ENCODE data around the gene ARHGEF39. TPM values are rescaled to one million over a fixed set of nuclear protein-coding genes. Genes with fewer than 3 reads are reported as not detected.

The ARHGEF39 gene
- total RNA-seq, 1 donor from 2014 or later = 0.89 TPM

DNA sequence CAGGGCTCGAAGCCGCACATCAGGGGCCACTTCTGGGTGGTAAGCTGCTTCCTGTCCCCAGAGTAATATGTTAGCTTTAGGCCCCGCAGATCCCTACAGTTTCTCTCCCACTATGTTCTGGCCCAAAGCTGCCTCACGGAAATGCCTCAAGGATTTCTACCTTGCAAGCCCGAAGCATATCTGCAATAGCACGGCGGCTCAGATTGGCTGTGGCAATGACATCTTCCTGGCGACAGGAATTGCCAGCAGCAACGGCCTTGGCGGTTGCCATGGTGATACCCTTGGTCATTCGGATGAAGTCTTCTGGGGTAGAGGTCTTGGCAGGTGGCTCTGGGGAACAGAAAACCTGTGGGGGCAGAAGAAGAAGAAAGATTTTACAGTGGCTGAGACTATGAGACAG is 35.0 kb upstream of the ARHGEF39 start:
- Mint-ChIP-seq H3K27me3 (no peaks in the 10 kb centered on the region), H3K36me3 (ENCODE audit: low read depth) (no peaks in the 10 kb centered on the region), H3K27ac (no peak overlapping the region), H3K9me3 (no peaks in the 10 kb centered on the region), H3K4me1 (peaks cover 9% of the 10 kb centered on the region), H3K4me3 (no peak overlapping the region)
- DNase-seq (no peak), ATAC-seq (ENCODE audit: low read depth) (no peak)
- POLR2A ChIA-PET = interaction anchor here (0.6 kb wide), 1 partner anchor 148 kb away, joined by 4 read pairs; no protein-coding TSS in a partner anchor
- intact Hi-C loops (cut with micrococcal nuclease) = no loop called here
- TF ChIP-seq, protein P1, sequence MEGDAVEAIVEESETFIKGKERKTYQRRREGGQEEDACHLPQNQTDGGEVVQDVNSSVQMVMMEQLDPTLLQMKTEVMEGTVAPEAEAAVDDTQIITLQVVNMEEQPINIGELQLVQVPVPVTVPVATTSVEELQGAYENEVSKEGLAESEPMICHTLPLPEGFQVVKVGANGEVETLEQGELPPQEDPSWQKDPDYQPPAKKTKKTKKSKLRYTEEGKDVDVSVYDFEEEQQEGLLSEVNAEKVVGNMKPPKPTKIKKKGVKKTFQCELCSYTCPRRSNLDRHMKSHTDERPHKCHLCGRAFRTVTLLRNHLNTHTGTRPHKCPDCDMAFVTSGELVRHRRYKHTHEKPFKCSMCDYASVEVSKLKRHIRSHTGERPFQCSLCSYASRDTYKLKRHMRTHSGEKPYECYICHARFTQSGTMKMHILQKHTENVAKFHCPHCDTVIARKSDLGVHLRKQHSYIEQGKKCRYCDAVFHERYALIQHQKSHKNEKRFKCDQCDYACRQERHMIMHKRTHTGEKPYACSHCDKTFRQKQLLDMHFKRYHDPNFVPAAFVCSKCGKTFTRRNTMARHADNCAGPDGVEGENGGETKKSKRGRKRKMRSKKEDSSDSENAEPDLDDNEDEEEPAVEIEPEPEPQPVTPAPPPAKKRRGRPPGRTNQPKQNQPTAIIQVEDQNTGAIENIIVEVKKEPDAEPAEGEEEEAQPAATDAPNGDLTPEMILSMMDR (IDR thresholded peaks at IDR 0.05) = no peak
- CTCF ChIA-PET = no interaction called here

- ChIA-PET CTCF (interaction anchor here (1.5 to 4.6 kb wide), 4 partner anchors 41 to 94 kb away, joined by 3 to 41 read pairs (median 36); partner anchors contain the start of genes CCDC107, RMRP and TESK1), POLR2A (no interaction called here)
- no peak overlapping the region for H3K27ac Mint-ChIP-seq
- ATAC-seq (ENCODE audit: low read depth) = no peak
- peaks cover 9% of the 10 kb centered on the region for H3K4me1 Mint-ChIP-seq
- intact Hi-C loops (cut with micrococcal nuclease) = no loop called here
- no peaks in the 10 kb centered on the region for H3K27me3 Mint-ChIP-seq
- H3K9me3 Mint-ChIP-seq = no peaks in the 10 kb centered on the region
- H3K4me3 Mint-ChIP-seq = no peak overlapping the region
- H3K36me3 Mint-ChIP-seq (ENCODE audit: low read depth) = no peaks in the 10 kb centered on the region
- TF ChIP-seq, protein P1 (IDR thresholded peaks at IDR 0.05) = no peak
- DNase-seq = no peak
These were observed 33.2 kb upstream of the ARHGEF39 start for GRCh38 chr9:35698231-35698630.

DNA sequence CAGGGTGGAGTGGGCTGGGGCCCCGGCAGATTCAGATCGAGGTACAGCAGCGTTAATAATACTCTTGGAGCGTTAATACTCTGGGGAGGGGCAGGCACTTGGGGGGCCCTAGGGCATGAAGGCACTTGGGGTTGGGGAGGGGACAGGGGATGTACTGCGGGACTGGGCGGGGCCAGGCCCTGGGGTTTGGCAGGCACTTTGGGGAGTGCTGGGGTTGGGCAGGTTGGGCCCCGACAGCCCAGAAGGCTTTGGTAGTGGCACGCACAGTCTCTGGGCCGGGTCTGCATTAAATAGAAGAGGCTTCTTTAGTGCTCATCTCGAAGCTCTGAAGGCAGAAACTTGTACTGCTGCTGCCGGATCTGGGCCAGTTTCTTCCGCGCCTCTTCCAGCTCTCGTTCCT is 32.5 kb upstream of the ARHGEF39 start:
- ChIA-PET POLR2A (interaction anchor here (1.2 to 2.8 kb wide), 3 partner anchors 39 to 52 kb away, joined by 3 to 24 read pairs (median 7); partner anchors contain the start of genes CCDC107 and RMRP), CTCF (interaction anchor here (0.9 to 4.6 kb wide), 19 partner anchors 10 to 185 kb away, joined by 3 to 52 read pairs (median 9); partner anchors contain the start of genes ARHGEF39, CCDC107, CREB3 and RGP1)
- no peaks in the 10 kb centered on the region for H3K36me3 Mint-ChIP-seq (ENCODE audit: low read depth)
- no peak overlapping the region for H3K27ac Mint-ChIP-seq
- H3K27me3 Mint-ChIP-seq = no peaks in the 10 kb centered on the region
- H3K4me3 Mint-ChIP-seq = no peak overlapping the region
- DNase-seq (no peak), ATAC-seq (ENCODE audit: low read depth) (no peak)
- TF ChIP-seq, protein P1 (IDR thresholded peaks at IDR 0.05) = no peak
- intact Hi-C loops (cut with micrococcal nuclease) = loop anchor here (2.0 kb wide), 1 partner anchor 35 kb away; the partner anchor contains the start of genes CREB3 and TLN1
- peaks cover 9% of the 10 kb centered on the region for H3K4me1 Mint-ChIP-seq
- H3K9me3 Mint-ChIP-seq = no peaks in the 10 kb centered on the region

DNA sequence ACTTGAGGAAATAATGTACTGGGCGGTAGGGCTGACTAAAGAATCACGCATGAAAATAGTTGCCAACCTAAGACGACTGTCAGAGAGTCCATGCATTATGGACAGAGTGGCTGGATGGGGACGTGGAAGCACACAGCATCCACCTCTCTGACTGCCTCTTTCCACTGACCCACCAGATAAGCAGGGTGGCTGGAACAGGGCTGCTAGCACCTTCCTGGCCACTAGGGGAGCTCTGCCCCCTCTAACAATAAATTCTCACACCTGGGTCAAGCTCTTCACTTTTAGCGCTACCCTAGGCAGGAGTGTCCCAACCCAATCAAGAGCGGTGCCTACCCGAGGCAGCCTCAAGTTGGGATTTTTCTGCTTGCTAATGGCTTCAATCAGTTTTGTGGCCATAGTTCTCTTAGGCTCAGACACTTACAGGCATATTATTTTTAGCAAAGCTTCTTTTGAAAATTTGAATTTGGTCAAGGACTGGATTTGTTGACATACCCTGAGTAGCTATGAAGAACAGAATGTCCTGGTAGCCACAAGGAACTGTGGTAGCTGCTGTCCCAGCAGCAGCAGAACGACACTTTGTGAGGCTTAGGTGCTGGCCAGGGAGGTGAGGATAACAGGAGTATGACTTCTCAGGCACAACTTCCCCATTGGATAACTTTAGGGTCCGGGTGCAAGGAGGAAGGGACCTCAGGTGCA is 31.7 kb upstream of the ARHGEF39 start:
- POLR2A ChIA-PET = interaction anchor here (0.6 to 2.8 kb wide), 18 partner anchors 9 to 581 kb away, joined by 3 to 24 read pairs (median 4); partner anchors contain the start of genes ARHGEF39, ATOSB, CCDC107 and CREB3
- Mint-ChIP-seq H3K36me3 (ENCODE audit: low read depth) (no peaks in the 10 kb centered on the region), H3K27me3 (no peaks in the 10 kb centered on the region), H3K4me1 (peaks cover 9% of the 10 kb centered on the region), H3K27ac (peak overlapping the region; percentile 76), H3K9me3 (no peaks in the 10 kb centered on the region), H3K4me3 (no peak overlapping the region)
- TF ChIP-seq, protein P1 (IDR thresholded peaks at IDR 0.05) = no peak
- CTCF ChIA-PET = interaction anchor here (0.7 to 4.6 kb wide), 29 partner anchors 9 to 186 kb away, joined by 3 to 52 read pairs (median 7); partner anchors contain the start of genes ARHGEF39, CCDC107, CD72 and CREB3
- intact Hi-C loops (cut with micrococcal nuclease) = loop anchor here (1.0 to 2.0 kb wide), 5 partner anchors 36 to 92 kb away; partner anchors contain the start of genes CD72, CREB3 and TLN1
- peak; percentile 50 for DNase-seq
- peak; percentile 98 for ATAC-seq (ENCODE audit: low read depth)

GRCh38 chr9:35695943-35696401 is 31.0 kb upstream of the ARHGEF39 start:
- no peak overlapping the region for H3K27ac Mint-ChIP-seq
- no peak overlapping the region for H3K4me3 Mint-ChIP-seq
- peaks cover under 1% of the 10 kb centered on the region for H3K36me3 Mint-ChIP-seq (ENCODE audit: low read depth)
- ChIA-PET POLR2A (interaction anchor here (0.6 to 2.8 kb wide), 17 partner anchors 8 to 580 kb away, joined by 3 to 24 read pairs (median 4); partner anchors contain the start of genes ARHGEF39, ATOSB, CCDC107 and CREB3), CTCF (interaction anchor here (0.9 to 4.6 kb wide), 22 partner anchors 9 to 186 kb away, joined by 3 to 52 read pairs (median 16); partner anchors contain the start of genes ARHGEF39, CCDC107, CD72 and CREB3)
- intact Hi-C loops (cut with micrococcal nuclease) = loop anchor here (1.0 to 2.0 kb wide), 5 partner anchors 37 to 92 kb away; partner anchors contain the start of genes CD72, CREB3 and TLN1
- no peaks in the 10 kb centered on the region for H3K27me3 Mint-ChIP-seq
- ATAC-seq (ENCODE audit: low read depth) (no peak), DNase-seq (no peak)
- peaks cover 14% of the 10 kb centered on the region for H3K4me1 Mint-ChIP-seq
- no peaks in the 10 kb centered on the region for H3K9me3 Mint-ChIP-seq
- TF ChIP-seq, protein P1 (IDR thresholded peaks at IDR 0.05) = no peak
